ENCODE data around the gene SLC22A4. TPM values are rescaled to one million over a fixed set of nuclear protein-coding genes. Genes with fewer than 3 reads are reported as not detected.

Gene SLC22A4
- total RNA-seq, 1 donor from 2014 or later = 2.2 TPM

- intact Hi-C loops (cut with DNase I) = loop anchor here (1.0 to 10.0 kb wide), 5 partner anchors 25 to 437 kb away; no protein-coding TSS in a partner anchor
These were observed 91.3 kb downstream of the SLC22A4 start for GRCh38 chr5:132385326-132386105.

GRCh38 chr5:132386644-132387286 is 92.6 kb downstream of the SLC22A4 start:
- peak; percentile 86 for DNase-seq (ENCODE audit: low spot score)
- intact Hi-C loops (cut with DNase I) = loop anchor here (1.0 to 10.0 kb wide), 5 partner anchors 24 to 436 kb away; no protein-coding TSS in a partner anchor

More at GRCh38 chr5:132385326-132386105, 91.3 kb downstream of the SLC22A4 start:
- DNase-seq (ENCODE audit: low spot score) = no peak

GRCh38 chr5:132387640-132388117 is 93.5 kb downstream of the SLC22A4 start:
- DNase-seq (ENCODE audit: low spot score) = no peak
- intact Hi-C loops (cut with DNase I) = loop anchor here (2.0 to 10.0 kb wide), 4 partner anchors 23 to 435 kb away; no protein-coding TSS in a partner anchor

- intact Hi-C loops (cut with DNase I) = loop anchor here (5.0 to 10.0 kb wide), 3 partner anchors 34 to 434 kb away; no protein-coding TSS in a partner anchor
- no peak for DNase-seq (ENCODE audit: low spot score)
These were observed 94.3 kb downstream of the SLC22A4 start for GRCh38 chr5:132388244-132389050.

GRCh38 chr5:132389051-132389331 is 94.8 kb downstream of the SLC22A4 start:
- DNase-seq (ENCODE audit: low spot score) = no peak
- intact Hi-C loops (cut with DNase I) = loop anchor here (5.0 to 10.0 kb wide), 3 partner anchors 33 to 433 kb away; no protein-coding TSS in a partner anchor

GRCh38 chr5:132389585-132390286 is 95.5 kb downstream of the SLC22A4 start:
- intact Hi-C loops (cut with DNase I) = loop anchor here (5.0 to 10.0 kb wide), 3 partner anchors 33 to 433 kb away; no protein-coding TSS in a partner anchor
- DNase-seq (ENCODE audit: low spot score) = no peak

- intact Hi-C loops (cut with DNase I) = no loop called here
- no peak for DNase-seq (ENCODE audit: low spot score)
These were observed 97.1 kb downstream of the SLC22A4 start for GRCh38 chr5:132391247-132391646.

- intact Hi-C loops (cut with DNase I) = no loop called here
- no peak for DNase-seq (ENCODE audit: low spot score)
These were observed 97.7 kb downstream of the SLC22A4 start for GRCh38 chr5:132391870-132392269.

- intact Hi-C loops (cut with DNase I) = no loop called here
- no peak for DNase-seq (ENCODE audit: low spot score)
These were observed 98.2 kb downstream of the SLC22A4 start for GRCh38 chr5:132392411-132392810.

GRCh38 chr5:132392978-132393825 is 99.0 kb downstream of the SLC22A4 start:
- intact Hi-C loops (cut with DNase I) = no loop called here
- DNase-seq (ENCODE audit: low spot score) = no peak

Small RNA genes lying within 50 kb of the gene (microRNA-seq; reads per million reads assigned to microRNA genes)
- gene MIR3936 = not detected

Other genes starting within 250 kb of the SLC22A4 start
- gene IL3, start 233.7 kb upstream of the SLC22A4 start, total RNA-seq = not detected
- not detected for gene CSF2, start 220.6 kb upstream of the SLC22A4 start, total RNA-seq
- 50.5 TPM for gene P4HA2, start 66.5 kb upstream of the SLC22A4 start, total RNA-seq
- 8.8 TPM for gene PDLIM4, start 36.7 kb upstream of the SLC22A4 start, total RNA-seq
- 9.2 TPM for gene SLC22A5, start 75.3 kb downstream of the SLC22A4 start, total RNA-seq
- 19.9 TPM for gene IRF1, start 196.4 kb downstream of the SLC22A4 start, total RNA-seq
- gene IL5, start 249.1 kb downstream of the SLC22A4 start, total RNA-seq = not detected